Activated CD8-positive, alpha-beta T cell treated with anti-CD3 and anti-CD28 coated beads, Interleukin-2, amount 10 ng/mL, durations not matched to agents 7 days and 5 days (primary cell): ENCODE results near the gene ACOT9. TPM values are rescaled to one million over a fixed set of nuclear protein-coding genes. Genes with fewer than 3 reads are reported as not detected.
A peak's percentile ranks its signal among the peaks of the same experiment; 100 is the strongest.

Experiments used
- ATAC-seq: fragments of 150-1000 bp; cut with Tn5 transposase; one replicate; pipeline ENCODE4 v1.10.0; 2021; ENCODE audit warnings: moderate library complexity
- CTCF ChIA-PET: fragments of 350-600 bp; sonication (Branson Sonifier 250); formaldehyde crosslinking; loops from one replicate; lab custom pipeline; 2021; ENCODE audit warnings: antibody characterized with exemption; lab: Charles Lee
- POLR2A ChIA-PET: fragments of 350-600 bp; sonication (Branson Sonifier 250); formaldehyde crosslinking; loops from one replicate; lab custom pipeline; 2021; ENCODE audit warnings: antibody characterized with exemption; lab: Charles Lee
- DNase-seq: peaks from one replicate; pipeline ENCODE4 v3.0.0-alpha.2; 2020
- H3K27ac Mint-ChIP-seq: one replicate; pipeline ENCODE4 v1.8.0; 2021; ENCODE audit warnings: mild to moderate bottlenecking, mixed read lengths
- H3K27me3 Mint-ChIP-seq: one replicate; pipeline ENCODE4 v1.8.0; 2021; ENCODE audit warnings: low read depth, mixed read lengths
- H3K36me3 Mint-ChIP-seq: one replicate; pipeline ENCODE4 v1.8.0; 2021; ENCODE audit warnings: low read depth, mixed read lengths
- H3K4me1 Mint-ChIP-seq: one replicate; pipeline ENCODE4 v1.8.0; 2021; ENCODE audit warnings: low read depth, mixed read lengths
- H3K4me3 Mint-ChIP-seq: one replicate; pipeline ENCODE4 v1.8.0; 2021; ENCODE audit warnings: mild to moderate bottlenecking, mixed read lengths
- H3K9me3 Mint-ChIP-seq: one replicate; pipeline ENCODE4 v1.8.0; 2022; ENCODE audit warnings: mixed read lengths; ENCODE audit not compliant: insufficient read depth
- total RNA-seq, 2 experiments: library from RNA; stranded (reverse); gene quantifications; one replicate each; pipeline ENCODE4 v1.2.3, GENCODE V29; 2021

The ACOT9 gene
- total RNA-seq, 2 experiments from 2014 or later: 23.5 to 29.0 TPM

GRCh38 chrX:23737413-23737812 is 5.7 kb downstream of the ACOT9 start:
- ChIA-PET CTCF (interaction anchor here (1.4 kb wide), 1 partner anchor 11 kb away, joined by 3 read pairs; no protein-coding TSS in a partner anchor), POLR2A (interaction anchor here (1.6 kb wide), 1 partner anchor 46 kb away, joined by 4 read pairs; the partner anchor contains the start of gene SAT1)
- Mint-ChIP-seq H3K27ac (no peak overlapping the region), H3K9me3 (no peaks in the 10 kb centered on the region), H3K4me1 (peaks cover 28% of the 10 kb centered on the region), H3K27me3 (no peaks in the 10 kb centered on the region), H3K4me3 (no peak overlapping the region), H3K36me3 (peaks cover 11% of the 10 kb centered on the region)
- ATAC-seq: no peak
- DNase-seq: no peak

- POLR2A ChIA-PET: interaction anchor here (1.4 kb wide), 1 partner anchor 47 kb away, joined by 5 read pairs; the partner anchor contains the start of gene SAT1
- ATAC-seq: no peak
Observed at GRCh38 chrX:23736030-23736429, 7.0 kb downstream of the ACOT9 start.

GRCh38 chrX:23732704-23733103 is 10.4 kb downstream of the ACOT9 start:
- ChIA-PET CTCF (interaction anchor here (1.1 kb wide), 1 partner anchor 169 kb away, joined by 3 read pairs; no protein-coding TSS in a partner anchor), POLR2A (interaction anchor here (1.3 kb wide), 1 partner anchor 50 kb away, joined by 4 read pairs; the partner anchor contains the start of gene SAT1)
- Mint-ChIP-seq H3K4me3 (no peak overlapping the region), H3K36me3 (peaks cover 34% of the 10 kb centered on the region), H3K27ac (peak overlapping the region; percentile 20), H3K27me3 (no peaks in the 10 kb centered on the region), H3K4me1 (peaks cover 15% of the 10 kb centered on the region), H3K9me3 (no peaks in the 10 kb centered on the region)
- ATAC-seq (peak; percentile 53), DNase-seq (no peak)

More at GRCh38 chrX:23736030-23736429, 7.0 kb downstream of the ACOT9 start:
- CTCF ChIA-PET: interaction anchor here (1.0 to 2.3 kb wide), 3 partner anchors 9 to 166 kb away, joined by 3 to 9 read pairs (median 3); partner anchors contain the start of gene SAT1
- no peaks in the 10 kb centered on the region for H3K9me3 Mint-ChIP-seq
- peaks cover 20% of the 10 kb centered on the region for H3K4me1 Mint-ChIP-seq
- peaks cover 18% of the 10 kb centered on the region for H3K36me3 Mint-ChIP-seq
- H3K27me3 Mint-ChIP-seq: no peaks in the 10 kb centered on the region
- no peak overlapping the region for H3K4me3 Mint-ChIP-seq
- no peak overlapping the region for H3K27ac Mint-ChIP-seq
- DNase-seq: no peak

- Mint-ChIP-seq H3K4me3 (no peak overlapping the region), H3K36me3 (peaks cover 34% of the 10 kb centered on the region), H3K27me3 (no peaks in the 10 kb centered on the region), H3K4me1 (peaks cover 19% of the 10 kb centered on the region), H3K9me3 (no peaks in the 10 kb centered on the region), H3K27ac (no peak overlapping the region)
- ChIA-PET CTCF (interaction anchor here (1.1 kb wide), 1 partner anchor 170 kb away, joined by 6 read pairs; no protein-coding TSS in a partner anchor), POLR2A (no interaction called here)
- ATAC-seq (no peak), DNase-seq (no peak)
Observed at GRCh38 chrX:23731951-23732350, 11.1 kb downstream of the ACOT9 start.

GRCh38 chrX:23729214-23729613 is 13.9 kb downstream of the ACOT9 start:
- Mint-ChIP-seq H3K27me3 (no peaks in the 10 kb centered on the region), H3K4me3 (no peak overlapping the region), H3K4me1 (peaks cover 14% of the 10 kb centered on the region), H3K27ac (no peak overlapping the region), H3K9me3 (no peaks in the 10 kb centered on the region), H3K36me3 (peaks cover 37% of the 10 kb centered on the region)
- CTCF ChIA-PET: no interaction called here
- ATAC-seq: no peak
- DNase-seq: no peak
- POLR2A ChIA-PET: no interaction called here

- H3K4me3 Mint-ChIP-seq: no peak overlapping the region
- DNase-seq: peak; percentile 24
- H3K36me3 Mint-ChIP-seq: peaks cover 35% of the 10 kb centered on the region
- CTCF ChIA-PET: interaction anchor here (1.1 kb wide), 1 partner anchor 10 kb away, joined by 3 read pairs; no protein-coding TSS in a partner anchor
- peaks cover 5% of the 10 kb centered on the region for H3K4me1 Mint-ChIP-seq
- no peak for ATAC-seq
- no peak overlapping the region for H3K27ac Mint-ChIP-seq
- H3K9me3 Mint-ChIP-seq: no peaks in the 10 kb centered on the region
- POLR2A ChIA-PET: interaction anchor here (0.5 to 2.6 kb wide), 2 partner anchors 55 to 1566 kb away, joined by 4 to 6 read pairs; partner anchors contain the start of gene SAT1
- H3K27me3 Mint-ChIP-seq: no peaks in the 10 kb centered on the region
Observed at GRCh38 chrX:23727206-23727605, 15.9 kb downstream of the ACOT9 start.

GRCh38 chrX:23726191-23726590 is 16.9 kb downstream of the ACOT9 start:
- no peaks in the 10 kb centered on the region for H3K9me3 Mint-ChIP-seq
- peak overlapping the region; percentile 56 for H3K27ac Mint-ChIP-seq
- peaks cover 30% of the 10 kb centered on the region for H3K36me3 Mint-ChIP-seq
- H3K27me3 Mint-ChIP-seq: no peaks in the 10 kb centered on the region
- ATAC-seq: no peak
- no peak overlapping the region for H3K4me3 Mint-ChIP-seq
- ChIA-PET POLR2A (interaction anchor here (2.6 kb wide), 1 partner anchor 56 kb away, joined by 6 read pairs; the partner anchor contains the start of gene SAT1), CTCF (interaction anchor here (0.7 to 1.1 kb wide), 2 partner anchors 11 to 12 kb away, joined by 3 read pairs; no protein-coding TSS in a partner anchor)
- no peak for DNase-seq
- peaks cover 5% of the 10 kb centered on the region for H3K4me1 Mint-ChIP-seq

GRCh38 chrX:23720117-23720677 is 22.9 kb downstream of the ACOT9 start:
- CTCF ChIA-PET: no interaction called here
- H3K36me3 Mint-ChIP-seq: peaks cover 22% of the 10 kb centered on the region
- no peaks in the 10 kb centered on the region for H3K9me3 Mint-ChIP-seq
- no peaks in the 10 kb centered on the region for H3K4me1 Mint-ChIP-seq
- H3K27me3 Mint-ChIP-seq: no peaks in the 10 kb centered on the region
- H3K27ac Mint-ChIP-seq: no peak overlapping the region
- H3K4me3 Mint-ChIP-seq: no peak overlapping the region
- POLR2A ChIA-PET: no interaction called here
- DNase-seq (no peak), ATAC-seq (no peak)

- CTCF ChIA-PET: interaction anchor here (1.7 kb wide), 1 partner anchor 197 kb away, joined by 8 read pairs; no protein-coding TSS in a partner anchor
Observed at GRCh38 chrX:23705235-23705634, 37.8 kb downstream of the ACOT9 start.

GRCh38 chrX:23704673-23705206 is 38.3 kb downstream of the ACOT9 start:
- no peak overlapping the region for H3K4me3 Mint-ChIP-seq
- no peaks in the 10 kb centered on the region for H3K9me3 Mint-ChIP-seq
- POLR2A ChIA-PET: no interaction called here
- DNase-seq (no peak), ATAC-seq (no peak)
- H3K27me3 Mint-ChIP-seq: no peaks in the 10 kb centered on the region
- H3K4me1 Mint-ChIP-seq: peaks cover 8% of the 10 kb centered on the region
- H3K36me3 Mint-ChIP-seq: peaks cover 23% of the 10 kb centered on the region
- CTCF ChIA-PET: interaction anchor here (1.7 kb wide), 1 partner anchor 197 kb away, joined by 8 read pairs; no protein-coding TSS in a partner anchor
- no peak overlapping the region for H3K27ac Mint-ChIP-seq

More at GRCh38 chrX:23705235-23705634, 37.8 kb downstream of the ACOT9 start:
- POLR2A ChIA-PET: no interaction called here
- Mint-ChIP-seq H3K9me3 (no peaks in the 10 kb centered on the region), H3K4me3 (no peak overlapping the region), H3K27me3 (no peaks in the 10 kb centered on the region), H3K4me1 (peaks cover 6% of the 10 kb centered on the region), H3K36me3 (peaks cover 21% of the 10 kb centered on the region), H3K27ac (no peak overlapping the region)
- no peak for DNase-seq
- ATAC-seq: no peak

- Mint-ChIP-seq H3K9me3 (no peaks in the 10 kb centered on the region), H3K27me3 (no peaks in the 10 kb centered on the region), H3K4me3 (peak overlapping the region; percentile 61), H3K36me3 (peaks cover 17% of the 10 kb centered on the region), H3K27ac (peak overlapping the region; percentile 49), H3K4me1 (peaks cover 7% of the 10 kb centered on the region)
- POLR2A ChIA-PET: interaction anchor here (1.9 kb wide), 1 partner anchor 83 kb away, joined by 8 read pairs; the partner anchor contains the start of gene SAT1
- CTCF ChIA-PET: interaction anchor here (0.8 to 2.9 kb wide), 3 partner anchors 67 to 202 kb away, joined by 3 to 34 read pairs (median 3); partner anchors contain the start of gene SAT1
- DNase-seq (peak; percentile 36), ATAC-seq (peak; percentile 72)
Observed at GRCh38 chrX:23699636-23700194, 43.4 kb downstream of the ACOT9 start.
